ENCODE results near the gene CALY.

CALY gene

DNA sequence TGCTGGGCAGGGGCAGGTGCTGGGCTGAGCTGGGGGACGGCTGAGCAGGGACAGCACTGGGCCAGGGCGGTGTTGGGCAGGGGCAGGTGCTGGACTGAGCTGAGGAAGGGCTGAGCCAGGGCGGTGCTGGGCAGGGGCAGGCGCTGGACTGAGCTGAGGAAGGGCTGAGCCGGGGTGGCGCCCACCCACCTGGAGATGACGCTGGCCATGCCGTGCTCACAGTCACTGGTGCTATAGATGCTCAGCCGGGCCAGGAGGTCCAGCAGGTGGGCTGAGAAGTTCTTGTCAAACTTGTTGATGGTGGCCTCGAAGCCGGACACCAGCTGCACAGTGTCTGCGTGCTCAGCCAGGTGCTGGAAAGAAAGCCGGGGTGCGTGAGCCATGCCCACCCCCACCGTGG is 55.6 kb downstream of the CALY start:
- peaks cover 45% of the 10 kb centered on the region for H3K4me1 ChIP-seq (ENCODE audit: low read depth, poor library complexity, severe bottlenecking)
- H3K4me2 ChIP-seq: no peak overlapping the region
- no peak overlapping the region for H3K9ac ChIP-seq
- TF ChIP-seq, protein P1, sequence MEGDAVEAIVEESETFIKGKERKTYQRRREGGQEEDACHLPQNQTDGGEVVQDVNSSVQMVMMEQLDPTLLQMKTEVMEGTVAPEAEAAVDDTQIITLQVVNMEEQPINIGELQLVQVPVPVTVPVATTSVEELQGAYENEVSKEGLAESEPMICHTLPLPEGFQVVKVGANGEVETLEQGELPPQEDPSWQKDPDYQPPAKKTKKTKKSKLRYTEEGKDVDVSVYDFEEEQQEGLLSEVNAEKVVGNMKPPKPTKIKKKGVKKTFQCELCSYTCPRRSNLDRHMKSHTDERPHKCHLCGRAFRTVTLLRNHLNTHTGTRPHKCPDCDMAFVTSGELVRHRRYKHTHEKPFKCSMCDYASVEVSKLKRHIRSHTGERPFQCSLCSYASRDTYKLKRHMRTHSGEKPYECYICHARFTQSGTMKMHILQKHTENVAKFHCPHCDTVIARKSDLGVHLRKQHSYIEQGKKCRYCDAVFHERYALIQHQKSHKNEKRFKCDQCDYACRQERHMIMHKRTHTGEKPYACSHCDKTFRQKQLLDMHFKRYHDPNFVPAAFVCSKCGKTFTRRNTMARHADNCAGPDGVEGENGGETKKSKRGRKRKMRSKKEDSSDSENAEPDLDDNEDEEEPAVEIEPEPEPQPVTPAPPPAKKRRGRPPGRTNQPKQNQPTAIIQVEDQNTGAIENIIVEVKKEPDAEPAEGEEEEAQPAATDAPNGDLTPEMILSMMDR (conservative IDR thresholded peaks at IDR 0.05; ENCODE audit: low read depth, low read length): no peak
- H3K79me2 ChIP-seq (ENCODE audit: insufficient read depth, low read depth): no peaks in the 10 kb centered on the region
- no peaks in the 10 kb centered on the region for H4K20me1 ChIP-seq (ENCODE audit: insufficient read depth)
- H3K4me3 ChIP-seq (IDR thresholded peaks at IDR 0.05; ENCODE audit: insufficient read depth, low read depth, low read length): no peak overlapping the region
- H2AFZ ChIP-seq (ENCODE audit: low read depth): no peak overlapping the region
- no peak overlapping the region for H3K27ac ChIP-seq
- H3K27me3 ChIP-seq (ENCODE audit: insufficient read depth, low read depth): no peaks in the 10 kb centered on the region
- no peaks in the 10 kb centered on the region for H3K36me3 ChIP-seq (ENCODE audit: insufficient read depth)

DNA sequence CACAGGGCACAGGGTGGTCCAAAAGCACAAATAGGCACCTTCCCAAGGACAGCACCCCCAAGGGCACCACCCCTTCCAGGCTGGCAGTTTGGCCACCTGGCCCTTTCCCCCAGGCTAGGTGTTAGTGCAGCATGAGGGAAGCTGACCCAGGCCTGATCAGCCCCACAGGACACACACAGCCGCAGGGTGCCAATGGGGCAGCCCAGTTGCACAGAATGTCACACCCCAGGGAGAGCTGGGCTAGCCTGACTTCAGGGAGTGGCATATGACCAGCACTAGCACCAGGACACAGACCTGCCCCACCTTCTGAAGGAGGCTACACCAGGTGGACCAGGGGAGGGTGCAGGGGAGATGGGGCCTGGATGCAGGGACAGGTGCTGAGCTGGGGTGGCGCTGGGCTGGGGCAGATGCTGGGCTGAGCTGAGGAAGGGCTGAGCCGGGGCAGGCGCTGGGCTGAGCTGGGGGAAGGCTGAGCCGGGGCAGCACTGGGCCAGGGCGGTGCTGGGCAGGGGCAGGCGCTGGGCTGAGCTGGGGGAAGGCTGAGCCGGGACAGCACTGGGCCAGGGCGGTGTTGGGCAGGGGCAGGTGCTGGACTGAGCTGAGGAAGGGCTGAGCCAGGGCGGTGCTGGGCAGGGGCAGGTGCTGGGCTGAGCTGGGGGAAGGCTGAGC is 56.2 kb downstream of the CALY start:
- H3K4me3 ChIP-seq (IDR thresholded peaks at IDR 0.05; ENCODE audit: insufficient read depth, low read depth, low read length): no peak overlapping the region
- H3K27me3 ChIP-seq (ENCODE audit: insufficient read depth, low read depth): no peaks in the 10 kb centered on the region
- no peak overlapping the region for H2AFZ ChIP-seq (ENCODE audit: low read depth)
- no peak overlapping the region for H3K27ac ChIP-seq
- no peak overlapping the region for H3K4me2 ChIP-seq
- no peak overlapping the region for H3K9ac ChIP-seq
- no peaks in the 10 kb centered on the region for H3K36me3 ChIP-seq (ENCODE audit: insufficient read depth)
- H3K4me1 ChIP-seq (ENCODE audit: low read depth, poor library complexity, severe bottlenecking): peaks cover 51% of the 10 kb centered on the region
- TF ChIP-seq, protein P1 (conservative IDR thresholded peaks at IDR 0.05; ENCODE audit: low read depth, low read length): no peak
- H3K79me2 ChIP-seq (ENCODE audit: insufficient read depth, low read depth): no peaks in the 10 kb centered on the region
- H4K20me1 ChIP-seq (ENCODE audit: insufficient read depth): no peaks in the 10 kb centered on the region

DNA sequence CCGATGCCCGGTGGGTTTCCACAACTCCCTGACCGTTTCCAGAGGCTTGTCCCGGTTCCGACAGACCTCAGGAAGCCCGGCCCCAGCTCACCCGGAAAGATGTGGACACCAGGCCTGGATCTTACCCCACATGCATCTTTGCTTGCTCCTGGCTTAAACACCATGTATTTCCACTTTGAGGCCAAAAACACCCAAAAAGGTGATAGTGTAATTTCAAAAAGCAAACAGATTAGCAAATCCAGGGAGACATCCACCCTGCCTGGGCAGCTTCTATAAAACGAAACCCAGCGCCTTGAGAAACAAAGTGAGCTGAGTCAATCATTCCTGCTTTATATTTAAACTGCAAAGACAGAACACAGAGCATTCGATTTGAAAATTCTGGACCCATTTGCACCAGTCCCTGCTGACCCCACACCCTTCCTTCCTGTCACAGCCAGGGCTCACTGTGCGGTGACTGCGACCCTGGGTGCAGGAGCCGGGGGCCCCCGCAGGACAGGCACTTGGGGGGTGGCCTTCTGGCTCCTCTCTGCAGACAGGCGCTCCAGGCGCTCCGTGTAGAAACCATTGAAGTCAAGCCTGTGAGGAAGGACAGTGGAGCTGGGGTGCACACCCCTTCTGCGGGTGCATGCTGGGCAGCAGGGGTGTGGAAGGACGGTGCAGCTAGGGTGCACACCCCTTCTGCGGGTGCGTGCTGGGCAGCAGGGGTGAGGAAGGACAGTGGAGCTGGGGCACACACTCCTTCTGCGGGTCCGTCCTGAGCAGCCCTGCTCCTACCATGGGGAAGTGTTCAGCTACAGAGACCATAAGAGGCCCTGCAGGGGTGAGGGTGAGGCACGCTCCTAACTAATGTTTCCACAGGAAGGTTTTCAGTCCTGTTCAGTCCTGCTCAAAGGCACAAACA is 57.1 kb downstream of the CALY start:
- no peak overlapping the region for H3K4me3 ChIP-seq (IDR thresholded peaks at IDR 0.05; ENCODE audit: insufficient read depth, low read depth, low read length)
- H2AFZ ChIP-seq (ENCODE audit: low read depth): no peak overlapping the region
- peak overlapping the region; percentile 89 for H3K4me2 ChIP-seq
- no peaks in the 10 kb centered on the region for H4K20me1 ChIP-seq (ENCODE audit: insufficient read depth)
- no peak overlapping the region for H3K9ac ChIP-seq
- H3K79me2 ChIP-seq (ENCODE audit: insufficient read depth, low read depth): no peaks in the 10 kb centered on the region
- peak overlapping the region; percentile 82 for H3K27ac ChIP-seq
- H3K4me1 ChIP-seq (ENCODE audit: low read depth, poor library complexity, severe bottlenecking): peaks cover 55% of the 10 kb centered on the region
- TF ChIP-seq, protein P1 (conservative IDR thresholded peaks at IDR 0.05; ENCODE audit: low read depth, low read length): no peak
- H3K36me3 ChIP-seq (ENCODE audit: insufficient read depth): no peaks in the 10 kb centered on the region
- H3K27me3 ChIP-seq (ENCODE audit: insufficient read depth, low read depth): no peaks in the 10 kb centered on the region

DNA sequence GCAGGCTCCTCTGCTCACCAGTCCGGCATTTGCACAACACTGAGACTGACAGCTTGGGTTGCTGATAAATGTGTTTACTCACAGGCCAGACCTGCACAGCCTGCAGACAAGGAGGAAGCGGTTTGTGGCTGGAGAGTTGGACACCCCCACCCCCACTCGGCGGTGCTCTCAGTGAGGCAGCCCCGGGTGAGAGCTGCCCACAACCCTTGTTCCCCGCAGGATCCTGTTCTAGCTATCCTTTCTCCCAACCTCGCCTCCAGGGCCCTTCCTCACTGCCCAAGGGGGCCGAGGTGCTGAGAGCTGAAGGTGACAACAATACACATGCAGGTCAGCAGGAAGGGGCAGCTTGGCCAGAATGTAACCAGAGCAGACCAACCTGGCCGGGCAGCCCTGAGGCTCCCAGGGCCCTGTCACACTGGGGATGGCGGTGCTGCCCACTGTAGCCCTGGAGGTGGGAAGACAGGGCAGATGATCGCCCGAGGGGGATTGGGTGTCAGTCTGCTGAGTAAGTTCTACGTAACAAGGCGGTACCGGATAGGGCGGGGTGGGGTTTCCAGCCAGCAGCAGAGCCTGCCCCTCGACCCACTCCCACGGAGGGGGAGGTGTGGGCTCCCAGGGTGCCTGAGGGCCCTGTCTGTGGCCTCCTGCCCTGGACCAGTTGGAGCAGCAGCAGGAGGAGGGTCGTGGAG is 58.0 kb downstream of the CALY start:
- Histone ChIP-seq H3K4me2 (peak overlapping the region; percentile 89), H4K20me1 (ENCODE audit: insufficient read depth) (no peaks in the 10 kb centered on the region), H3K9ac (peak overlapping the region; percentile 41; the same call in 1 of the 2 replicates), H3K79me2 (ENCODE audit: insufficient read depth, low read depth) (no peaks in the 10 kb centered on the region), H2AFZ (ENCODE audit: low read depth) (0 out of 2 replicates have a peak overlapping the region, but pooled peaks have one; percentile 9), H3K27ac (peak overlapping the region; percentile 82), H3K27me3 (ENCODE audit: insufficient read depth, low read depth) (no peaks in the 10 kb centered on the region), H3K4me3 (IDR thresholded peaks at IDR 0.05; ENCODE audit: insufficient read depth, low read depth, low read length) (no peak overlapping the region), H3K4me1 (ENCODE audit: low read depth, poor library complexity, severe bottlenecking) (peaks cover 59% of the 10 kb centered on the region), H3K36me3 (ENCODE audit: insufficient read depth) (no peaks in the 10 kb centered on the region)
- TF ChIP-seq, protein P1 (conservative IDR thresholded peaks at IDR 0.05; ENCODE audit: low read depth, low read length): no peak

Data from KMS-11 (cell line).